ENCODE data around the gene CAPN3.

CAPN3 gene

DNA sequence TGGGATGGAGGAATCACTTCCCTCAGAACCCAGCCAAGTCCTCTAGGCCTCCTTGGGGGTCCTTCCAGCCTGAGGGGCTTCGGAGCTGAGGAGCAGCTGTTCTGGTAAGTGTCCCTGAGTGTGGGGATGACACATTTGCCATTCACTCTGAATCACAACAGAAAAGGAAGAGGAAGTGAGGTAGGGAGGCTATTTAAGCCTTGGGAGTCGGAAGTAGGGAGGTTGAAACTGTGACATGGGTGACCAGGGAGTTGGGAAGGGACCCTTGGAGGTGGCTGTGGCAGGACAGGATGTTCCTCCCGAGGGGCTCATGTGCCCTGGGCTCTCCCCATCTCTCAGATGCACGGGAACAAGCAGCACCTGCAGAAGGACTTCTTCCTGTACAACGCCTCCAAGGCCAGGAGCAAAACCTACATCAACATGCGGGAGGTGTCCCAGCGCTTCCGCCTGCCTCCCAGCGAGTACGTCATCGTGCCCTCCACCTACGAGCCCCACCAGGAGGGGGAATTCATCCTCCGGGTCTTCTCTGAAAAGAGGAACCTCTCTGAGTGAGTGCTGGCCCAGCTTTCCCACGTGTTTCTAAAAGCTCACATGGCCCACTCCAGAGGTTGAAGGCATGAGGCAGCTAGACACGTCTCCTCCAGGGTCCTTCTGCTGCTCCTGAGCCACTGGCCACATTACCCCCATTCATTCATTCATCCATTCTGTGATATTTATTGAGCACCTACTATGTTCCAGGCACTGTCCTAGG lies 43.3 kb downstream of the CAPN3 start:
- Histone ChIP-seq H3K4me3 (ENCODE audit: low read depth, low read length) (no peak overlapping the region), H3K9ac (no peak overlapping the region), H3K4me1 (no peaks in the 10 kb centered on the region), H3K9me3 (ENCODE audit: control insufficient read depth, low read length) (no peaks in the 10 kb centered on the region), H2AFZ (no peak overlapping the region), H3K4me2 (ENCODE audit: low read length) (no peak overlapping the region), H3K36me3 (ENCODE audit: control insufficient read depth, insufficient read depth, low read length) (no peaks in the 10 kb centered on the region), H3K27ac (no peak overlapping the region), H3K79me2 (no peaks in the 10 kb centered on the region), H3K27me3 (ENCODE audit: control insufficient read depth, insufficient read depth, low read length) (no peaks in the 10 kb centered on the region)
- TF ChIP-seq, protein P1, sequence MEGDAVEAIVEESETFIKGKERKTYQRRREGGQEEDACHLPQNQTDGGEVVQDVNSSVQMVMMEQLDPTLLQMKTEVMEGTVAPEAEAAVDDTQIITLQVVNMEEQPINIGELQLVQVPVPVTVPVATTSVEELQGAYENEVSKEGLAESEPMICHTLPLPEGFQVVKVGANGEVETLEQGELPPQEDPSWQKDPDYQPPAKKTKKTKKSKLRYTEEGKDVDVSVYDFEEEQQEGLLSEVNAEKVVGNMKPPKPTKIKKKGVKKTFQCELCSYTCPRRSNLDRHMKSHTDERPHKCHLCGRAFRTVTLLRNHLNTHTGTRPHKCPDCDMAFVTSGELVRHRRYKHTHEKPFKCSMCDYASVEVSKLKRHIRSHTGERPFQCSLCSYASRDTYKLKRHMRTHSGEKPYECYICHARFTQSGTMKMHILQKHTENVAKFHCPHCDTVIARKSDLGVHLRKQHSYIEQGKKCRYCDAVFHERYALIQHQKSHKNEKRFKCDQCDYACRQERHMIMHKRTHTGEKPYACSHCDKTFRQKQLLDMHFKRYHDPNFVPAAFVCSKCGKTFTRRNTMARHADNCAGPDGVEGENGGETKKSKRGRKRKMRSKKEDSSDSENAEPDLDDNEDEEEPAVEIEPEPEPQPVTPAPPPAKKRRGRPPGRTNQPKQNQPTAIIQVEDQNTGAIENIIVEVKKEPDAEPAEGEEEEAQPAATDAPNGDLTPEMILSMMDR (IDR thresholded peaks at IDR 0.05): no peak

DNA sequence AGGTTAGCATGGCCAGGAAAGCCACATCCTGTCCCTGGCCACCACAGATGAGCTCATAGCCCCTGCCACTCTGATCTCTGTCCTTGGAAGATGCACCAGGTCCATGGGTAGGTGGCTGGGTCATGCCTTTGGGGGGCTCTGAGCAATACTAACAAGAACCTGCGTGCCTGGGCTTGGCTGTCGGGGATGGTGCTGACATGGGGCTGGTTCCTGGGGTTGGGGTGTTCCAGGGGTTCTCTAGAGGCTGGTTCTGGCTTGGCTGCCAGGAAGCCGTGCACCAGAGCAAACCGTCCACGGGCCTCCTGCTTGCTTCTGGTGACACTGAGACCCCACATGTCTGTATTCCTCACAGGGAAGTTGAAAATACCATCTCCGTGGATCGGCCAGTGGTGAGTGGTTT lies 44.1 kb downstream of the CAPN3 start:
- no peaks in the 10 kb centered on the region for H3K36me3 ChIP-seq (ENCODE audit: control insufficient read depth, insufficient read depth, low read length)
- no peak overlapping the region for H2AFZ ChIP-seq
- H3K9me3 ChIP-seq (ENCODE audit: control insufficient read depth, low read length): no peaks in the 10 kb centered on the region
- H3K27me3 ChIP-seq (ENCODE audit: control insufficient read depth, insufficient read depth, low read length): no peaks in the 10 kb centered on the region
- H3K4me3 ChIP-seq (ENCODE audit: low read depth, low read length): no peak overlapping the region
- TF ChIP-seq, protein P1 (IDR thresholded peaks at IDR 0.05): no peak
- H3K27ac ChIP-seq: no peak overlapping the region
- H3K4me1 ChIP-seq: no peaks in the 10 kb centered on the region
- H3K9ac ChIP-seq: no peak overlapping the region
- no peak overlapping the region for H3K4me2 ChIP-seq (ENCODE audit: low read length)
- no peaks in the 10 kb centered on the region for H3K79me2 ChIP-seq

DNA sequence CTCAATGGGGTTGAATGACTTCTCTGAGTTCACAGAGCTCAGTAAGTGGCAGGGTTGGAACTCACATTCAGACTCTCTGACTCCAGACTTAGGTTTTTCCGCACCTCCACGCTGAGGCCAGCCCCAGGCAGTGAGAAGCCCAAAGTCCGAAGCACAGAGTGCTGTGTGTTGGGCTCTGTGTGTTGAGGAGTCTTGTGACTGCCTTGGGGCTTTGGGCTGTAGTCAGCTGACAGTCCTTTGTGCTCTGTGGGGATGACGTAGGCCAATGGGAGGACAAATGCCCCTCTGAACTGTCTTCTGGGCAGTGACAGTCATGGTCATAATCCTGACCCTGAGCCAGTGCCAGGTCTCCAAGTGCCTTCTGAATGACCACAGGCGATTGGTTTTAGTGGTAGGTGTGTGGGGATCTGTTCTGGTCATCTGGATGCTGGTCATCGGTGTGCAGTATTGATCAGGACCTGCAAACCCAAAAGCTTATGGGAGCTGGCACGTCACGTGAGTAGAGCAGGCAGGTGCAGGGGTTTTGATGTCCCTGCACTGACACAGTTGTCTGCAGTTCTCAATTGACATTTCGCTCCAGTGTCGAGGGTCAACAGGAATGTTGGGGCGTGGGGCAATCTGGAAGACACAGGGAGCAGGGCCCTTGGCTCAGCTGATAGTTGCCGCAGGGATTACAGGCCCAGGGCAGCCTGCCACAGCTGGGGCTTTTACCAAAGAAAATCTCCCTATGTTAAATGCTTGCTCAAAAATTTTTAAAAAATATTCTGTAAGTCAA lies 45.3 kb downstream of the CAPN3 start:
- Histone ChIP-seq H2AFZ (no peak overlapping the region), H3K4me3 (ENCODE audit: low read depth, low read length) (no peak overlapping the region), H3K79me2 (no peaks in the 10 kb centered on the region), H3K9me3 (ENCODE audit: control insufficient read depth, low read length) (no peaks in the 10 kb centered on the region), H3K27me3 (ENCODE audit: control insufficient read depth, insufficient read depth, low read length) (no peaks in the 10 kb centered on the region), H3K9ac (no peak overlapping the region), H3K36me3 (ENCODE audit: control insufficient read depth, insufficient read depth, low read length) (no peaks in the 10 kb centered on the region), H3K4me1 (no peaks in the 10 kb centered on the region), H3K27ac (no peak overlapping the region), H3K4me2 (ENCODE audit: low read length) (no peak overlapping the region)
- TF ChIP-seq, protein P1 (IDR thresholded peaks at IDR 0.05): no peak

DNA sequence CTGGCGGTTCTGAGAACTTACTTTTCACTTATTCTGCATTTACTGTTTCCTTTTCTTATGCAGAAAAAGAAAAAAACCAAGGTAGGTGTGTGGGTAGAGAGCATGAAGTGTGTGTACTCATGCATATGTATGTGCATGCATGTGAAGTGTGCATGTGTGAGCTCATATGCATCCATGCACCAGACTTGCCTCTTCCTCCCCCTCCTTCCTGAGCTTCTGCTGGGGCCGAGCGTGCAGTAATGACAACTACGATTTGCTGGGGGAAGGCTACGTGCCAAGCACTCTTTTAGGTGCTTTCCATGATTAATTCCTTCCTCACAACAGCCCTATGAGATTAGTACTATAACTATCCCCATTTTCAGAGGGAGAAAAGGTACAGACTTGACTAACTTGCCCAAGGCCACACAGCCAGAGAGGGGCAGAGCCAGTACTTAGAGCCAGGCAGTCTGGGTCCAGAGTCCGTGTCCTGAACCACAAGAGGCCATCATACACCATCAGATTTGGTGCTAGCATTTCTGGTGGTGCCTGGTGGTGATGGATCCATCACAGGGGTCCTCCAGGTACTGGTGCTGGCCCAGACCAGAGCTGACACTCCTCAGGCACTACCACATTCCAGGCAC lies 46.7 kb downstream of the CAPN3 start:
- Histone ChIP-seq H3K4me1 (no peaks in the 10 kb centered on the region), H3K4me2 (ENCODE audit: low read length) (no peak overlapping the region), H3K27me3 (ENCODE audit: control insufficient read depth, insufficient read depth, low read length) (no peaks in the 10 kb centered on the region), H3K9me3 (ENCODE audit: control insufficient read depth, low read length) (no peaks in the 10 kb centered on the region), H3K79me2 (no peaks in the 10 kb centered on the region), H3K9ac (no peak overlapping the region), H3K27ac (no peak overlapping the region), H2AFZ (no peak overlapping the region), H3K4me3 (ENCODE audit: low read depth, low read length) (no peak overlapping the region), H3K36me3 (ENCODE audit: control insufficient read depth, insufficient read depth, low read length) (no peaks in the 10 kb centered on the region)
- TF ChIP-seq, protein P1 (IDR thresholded peaks at IDR 0.05): no peak

All from parathyroid adenoma (tissue), 2 donors.